Measurements from ENCODE around the gene CMSS1.

- TF ChIP-seq CREB5 (CRISPR knock-in tag; IDR thresholded peaks at IDR 0.05; ENCODE audit: low read depth) = no peak
- no peak for TF ChIP-seq ZFP3 (CRISPR knock-in tag; IDR thresholded peaks at IDR 0.05)
- TF ChIP-seq OSR1 (CRISPR knock-in tag; IDR thresholded peaks at IDR 0.05) = no peak
- no peak for TF ChIP-seq RARB (CRISPR knock-in tag; IDR thresholded peaks at IDR 0.05)
- no peak for TF ChIP-seq SNAI2 (CRISPR knock-in tag; IDR thresholded peaks at IDR 0.05)
- no peak for TF ChIP-seq ZNF70 (CRISPR knock-in tag; IDR thresholded peaks at IDR 0.05)
- TF ChIP-seq ZC3H10 (CRISPR knock-in tag; IDR thresholded peaks at IDR 0.05) = no peak
- no peak for TF ChIP-seq CSRNP3 (CRISPR knock-in tag; IDR thresholded peaks at IDR 0.05)
Observed at GRCh38 chr3:100155128-100155527, 337.5 kb downstream of the CMSS1 start.

Measured in SK-N-SH treated with all-trans-retinoic acid at 6 μM for 48 hours (cell line).